DOHH2 (cell line): ENCODE measurements around the gene CIPC.
A peak's percentile ranks its signal among the peaks of the same experiment; 100 is the strongest.

Source experiments
- H3F3A ChIP-seq: fragments of 200-600 bp; sonication (generic), shearing (Covaris generic); 2 replicates; pipeline ENCODE4 v1.6.0; 2016; ENCODE audit warnings: antibody characterized with exemption, mild to moderate bottlenecking; ENCODE audit not compliant: control insufficient read depth, insufficient read depth
- H3K27ac ChIP-seq: fragments of 200-600 bp; sonication (generic); 2 replicates; pipeline ENCODE4 v1.5.1; 2014; ENCODE audit warnings: low read depth, mild to moderate bottlenecking, low read length, moderate library complexity
- H3K27me3 ChIP-seq: fragments of 200-600 bp; sonication (generic); 2 replicates; pipeline ENCODE4 v1.6.1; 2014; ENCODE audit warnings: mild to moderate bottlenecking, low read length, mixed read lengths; ENCODE audit not compliant: control insufficient read depth
- H3K36me3 ChIP-seq: fragments of 200-600 bp; sonication (generic); 2 replicates; pipeline ENCODE4 v1.6.1; 2014; ENCODE audit warnings: mild to moderate bottlenecking, low read length, moderate library complexity, mixed read lengths; ENCODE audit not compliant: control insufficient read depth
- H3K4me1 ChIP-seq: fragments of 200-600 bp; sonication (generic); 2 replicates; pipeline ENCODE4 v1.6.1; 2014; ENCODE audit warnings: mild to moderate bottlenecking, low read length, mixed read lengths; ENCODE audit not compliant: control insufficient read depth
- H3K4me2 ChIP-seq: fragments of 200-600 bp; sonication (generic); 2 replicates; pipeline ENCODE4 v1.6.0; 2014; ENCODE audit warnings: mild to moderate bottlenecking, low read length, moderate library complexity
- H3K4me3 ChIP-seq: fragments of 200-600 bp; sonication (generic); 2 replicates; pipeline ENCODE4 v1.5.1; 2014; ENCODE audit warnings: mild to moderate bottlenecking, low read length, mixed read lengths
- H3K79me2 ChIP-seq: fragments of 200-600 bp; sonication (generic); 2 replicates; pipeline ENCODE4 v1.6.1; 2014; ENCODE audit warnings: mild to moderate bottlenecking, low read length, mixed read lengths; ENCODE audit not compliant: control insufficient read depth
- H3K9me2 ChIP-seq: fragments of 200-600 bp; sonication (generic); replicated peaks from 2 replicates; pipeline ENCODE4 v1.6.1; 2014; ENCODE audit warnings: mild to moderate bottlenecking, low read length, mixed read lengths; ENCODE audit not compliant: control insufficient read depth
- H3K9me3 ChIP-seq: fragments of 200-600 bp; sonication (generic); 2 replicates; pipeline ENCODE4 v1.6.1; 2014; ENCODE audit warnings: antibody characterized with exemption, low read length, mixed read lengths; ENCODE audit not compliant: control insufficient read depth, insufficient read depth
- H4K20me1 ChIP-seq: fragments of 200-600 bp; sonication (generic); 2 replicates; pipeline ENCODE4 v1.6.0; 2014; ENCODE audit warnings: low read depth, mild to moderate bottlenecking, antibody characterized with exemption, low read length, moderate library complexity; ENCODE audit not compliant: control insufficient read depth, insufficient read depth
- EZH2phosphoT487 ChIP-seq: fragments of 200-600 bp; sonication (generic); IDR thresholded peaks from 2 replicates; pipeline ENCODE4 v1.6.1; 2017; ENCODE audit warnings: borderline replicate concordance, mild to moderate bottlenecking, antibody characterized with exemption, low read length, moderate library complexity, mixed read lengths
- TF ChIP-seq, protein P1 (sequence below): fragments of 200-600 bp; sonication (generic); IDR thresholded peaks from one replicate; pipeline ENCODE4 v1.5.1; 2014; ENCODE audit warnings: antibody characterized with exemption, mild to moderate bottlenecking, low read depth, low read length; ENCODE audit not compliant: poor library complexity, severe bottlenecking

Gene CIPC

DNA sequence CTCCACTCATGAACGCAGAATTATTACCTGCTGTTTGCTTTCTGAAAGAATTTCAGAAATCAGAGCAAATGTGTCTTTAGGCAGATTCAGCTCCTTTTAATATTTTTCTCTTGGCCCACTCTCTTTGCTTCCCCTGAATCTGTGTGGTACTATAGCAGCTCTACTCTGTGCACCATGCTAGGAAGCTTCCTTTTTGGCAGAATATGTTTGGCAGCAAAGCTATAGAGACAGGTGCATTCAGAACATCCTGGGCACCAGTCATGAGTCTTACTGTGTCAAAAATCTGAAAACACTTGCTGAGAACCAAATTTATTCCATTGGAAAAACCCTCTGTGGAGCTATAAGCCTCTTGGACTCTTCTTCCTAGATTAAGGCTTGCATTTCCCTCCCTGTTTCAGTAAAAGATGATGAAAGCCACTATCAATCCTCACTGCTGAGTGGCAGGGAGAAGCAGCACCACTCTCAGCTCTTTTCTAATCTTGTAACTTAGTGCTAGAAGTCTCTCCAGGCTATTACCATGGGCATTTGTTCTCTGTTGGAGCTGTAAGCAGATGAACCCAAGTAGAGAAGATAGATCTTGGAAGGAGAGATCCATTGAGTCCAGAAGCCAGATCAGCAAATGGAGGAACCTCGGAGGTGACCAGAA lies 18.2 kb downstream of the CIPC start:
- TF ChIP-seq EZH2phosphoT487, result no peak
- TF ChIP-seq, protein P1, sequence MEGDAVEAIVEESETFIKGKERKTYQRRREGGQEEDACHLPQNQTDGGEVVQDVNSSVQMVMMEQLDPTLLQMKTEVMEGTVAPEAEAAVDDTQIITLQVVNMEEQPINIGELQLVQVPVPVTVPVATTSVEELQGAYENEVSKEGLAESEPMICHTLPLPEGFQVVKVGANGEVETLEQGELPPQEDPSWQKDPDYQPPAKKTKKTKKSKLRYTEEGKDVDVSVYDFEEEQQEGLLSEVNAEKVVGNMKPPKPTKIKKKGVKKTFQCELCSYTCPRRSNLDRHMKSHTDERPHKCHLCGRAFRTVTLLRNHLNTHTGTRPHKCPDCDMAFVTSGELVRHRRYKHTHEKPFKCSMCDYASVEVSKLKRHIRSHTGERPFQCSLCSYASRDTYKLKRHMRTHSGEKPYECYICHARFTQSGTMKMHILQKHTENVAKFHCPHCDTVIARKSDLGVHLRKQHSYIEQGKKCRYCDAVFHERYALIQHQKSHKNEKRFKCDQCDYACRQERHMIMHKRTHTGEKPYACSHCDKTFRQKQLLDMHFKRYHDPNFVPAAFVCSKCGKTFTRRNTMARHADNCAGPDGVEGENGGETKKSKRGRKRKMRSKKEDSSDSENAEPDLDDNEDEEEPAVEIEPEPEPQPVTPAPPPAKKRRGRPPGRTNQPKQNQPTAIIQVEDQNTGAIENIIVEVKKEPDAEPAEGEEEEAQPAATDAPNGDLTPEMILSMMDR, result no peak
- Histone ChIP-seq H3K4me1 (peaks cover 32% of the 10 kb centered on the region), H3K79me2 (peaks cover 5% of the 10 kb centered on the region; the same call in 1 of the 2 replicates)

DNA sequence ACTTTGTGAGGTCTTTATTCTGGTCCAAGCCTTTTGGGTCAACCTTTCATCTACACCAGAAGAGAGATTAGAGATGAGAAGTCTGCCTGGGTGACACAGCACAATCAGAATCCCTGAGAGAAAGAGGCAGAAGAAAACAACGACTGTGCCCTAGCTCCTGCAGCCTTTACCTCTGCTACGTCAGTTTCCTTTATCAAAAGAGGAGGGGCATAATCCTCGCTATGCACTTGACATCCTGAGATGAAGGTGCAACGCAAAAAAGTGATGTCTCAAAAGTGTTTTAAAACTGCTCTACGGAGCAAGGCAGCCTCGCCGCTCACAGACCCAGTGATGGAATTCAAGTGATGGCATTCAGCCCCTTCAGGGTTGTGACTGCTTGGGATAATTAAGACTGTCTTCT lies 21.8 kb downstream of the CIPC start:
- Histone ChIP-seq H3K4me3 (peak overlapping the region; percentile 15), H3K4me1 (peaks cover 67% of the 10 kb centered on the region), H4K20me1 (no peaks in the 10 kb centered on the region), H3K9me3 (no peaks in the 10 kb centered on the region), H3K27me3 (no peaks in the 10 kb centered on the region), H3K4me2 (peak overlapping the region; percentile 93), H3K27ac (peak overlapping the region; percentile 92), H3K36me3 (peaks cover 45% of the 10 kb centered on the region), H3K9me2 (no peaks in the 10 kb centered on the region), H3F3A (peaks cover 34% of the 10 kb centered on the region), H3K79me2 (peaks cover 5% of the 10 kb centered on the region; the same call in 1 of the 2 replicates)
- TF ChIP-seq, protein P1, result no peak
- TF ChIP-seq EZH2phosphoT487, result no peak

More for the DNA sequence above, 18.2 kb downstream of the CIPC start:
- no peaks in the 10 kb centered on the region for H3K9me3 ChIP-seq
- H3K4me2 ChIP-seq, result no peak overlapping the region
- H3K9me2 ChIP-seq, result no peaks in the 10 kb centered on the region
- H3F3A ChIP-seq, result peaks cover 14% of the 10 kb centered on the region
- H3K36me3 ChIP-seq, result peaks cover 68% of the 10 kb centered on the region
- no peaks in the 10 kb centered on the region for H4K20me1 ChIP-seq
- H3K4me3 ChIP-seq, result no peak overlapping the region
- no peak overlapping the region for H3K27ac ChIP-seq
- H3K27me3 ChIP-seq, result no peaks in the 10 kb centered on the region

DNA sequence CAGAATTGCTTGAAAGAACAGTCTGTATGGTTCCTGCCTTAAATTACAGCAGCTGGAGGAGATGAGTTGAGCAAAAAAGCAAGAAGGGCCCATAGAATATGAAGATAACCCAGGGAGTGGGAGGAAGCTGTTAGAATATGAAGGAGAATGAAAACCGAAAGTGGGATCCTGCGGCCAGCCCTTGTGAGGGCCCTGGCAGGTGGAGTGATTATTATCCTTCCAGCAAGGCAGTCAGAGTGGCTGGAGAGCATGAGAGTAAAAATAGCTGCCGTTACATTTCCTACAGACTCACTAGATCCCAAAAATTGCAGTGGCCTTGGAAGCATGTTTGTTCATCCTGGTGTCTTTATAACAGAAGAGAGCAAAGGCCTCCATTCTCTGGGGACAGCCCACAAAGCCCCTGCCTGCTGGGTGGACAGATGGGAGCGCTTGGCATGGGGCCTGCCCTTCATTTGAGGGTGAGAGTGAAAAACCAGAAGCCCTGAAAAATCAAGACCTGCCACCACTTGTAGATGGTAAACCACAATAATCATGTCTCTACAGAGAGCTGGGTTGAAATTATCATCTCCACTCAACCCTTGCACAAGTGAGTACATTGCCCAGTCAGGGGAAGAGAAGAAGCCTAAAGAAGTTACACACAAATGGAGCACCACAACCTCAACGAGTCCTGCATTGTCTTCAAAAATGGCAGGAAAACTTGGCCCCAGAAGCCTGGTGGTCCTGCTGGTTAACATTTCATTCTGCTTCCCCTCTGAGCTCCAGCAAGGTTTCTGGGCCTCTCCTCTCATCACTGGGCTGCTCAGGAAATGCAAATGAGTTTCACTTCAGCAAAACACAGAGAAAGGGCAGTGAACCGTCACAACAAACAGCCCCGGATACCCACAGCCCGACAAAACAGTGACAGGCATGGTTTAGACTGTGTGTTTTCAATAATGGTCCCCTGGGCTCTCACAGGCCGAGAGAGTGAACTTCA lies 23.0 kb downstream of the CIPC start:
- Histone ChIP-seq H3K4me2 (peak overlapping the region; percentile 93), H3K9me3 (no peaks in the 10 kb centered on the region), H3K27me3 (peaks cover 10% of the 10 kb centered on the region)

More for the DNA sequence above, 23.0 kb downstream of the CIPC start:
- Histone ChIP-seq H3K36me3 (peaks cover 38% of the 10 kb centered on the region), H3K79me2 (peaks cover 5% of the 10 kb centered on the region; the same call in 1 of the 2 replicates), H3K27ac (peak overlapping the region; percentile 92), H3K4me3 (peak overlapping the region; percentile 77), H4K20me1 (no peaks in the 10 kb centered on the region), H3K4me1 (peaks cover 75% of the 10 kb centered on the region), H3F3A (peaks cover 34% of the 10 kb centered on the region), H3K9me2 (no peaks in the 10 kb centered on the region)
- TF ChIP-seq EZH2phosphoT487, result no peak
- TF ChIP-seq, protein P1, result no peak
